Panc1 (cell line): ENCODE results near the gene PLA2G4C. TPM values are rescaled to one million over a fixed set of nuclear protein-coding genes. Genes with fewer than 3 reads are reported as not detected.

ENCODE experiments used
- ATAC-seq: fragments of 200-7000 bp; cut with Tn5 transposase; 2 replicates; pipeline ENCODE4 v1.9.1; 2020; ENCODE audit warnings: mild to moderate bottlenecking, moderate library complexity
- BruUV-seq: library from RNA; stranded (reverse); fragments of 400-500 nt; replicated peaks from 2 replicates; lab custom pipeline; 2021; lab: Mats Ljungman, UMichigan
- CTCF ChIA-PET: fragments of 300-600 bp; sonication (Branson Sonifier 250); formaldehyde crosslinking; loops from one replicate; lab custom pipeline; 2022; ENCODE audit warnings: antibody characterized with exemption; lab: Charles Lee
- POLR2A ChIA-PET: fragments of 300-600 bp; sonication (Branson Sonifier 250); formaldehyde crosslinking; loops from one replicate; lab custom pipeline; 2022; ENCODE audit warnings: antibody characterized with exemption; lab: Charles Lee
- DNase-seq: peaks from one replicate; pipeline ENCODE4 v3.0.0-alpha.2; 2010; ENCODE audit warnings: low read depth, low spot score
- H3K27ac ChIP-seq: 2 replicates; pipeline ENCODE4 v1.5.1; 2011; ENCODE audit warnings: mild to moderate bottlenecking, low read length, inconsistent platforms
- H3K27me3 ChIP-seq: fragments of 200-500 bp; sonication (Bioruptor generic); 2 replicates; pipeline ENCODE4 v1.6.0; 2014; ENCODE audit warnings: low read length, inconsistent platforms; ENCODE audit not compliant: control insufficient read depth, insufficient read depth
- H3K36me3 ChIP-seq: fragments of 200-500 bp; sonication (Bioruptor generic); 2 replicates; pipeline ENCODE4 v1.5.1; 2014; ENCODE audit warnings: inconsistent platforms, mild to moderate bottlenecking, low read length, moderate library complexity; ENCODE audit not compliant: control insufficient read depth, insufficient read depth
- H3K4me1 ChIP-seq: 2 replicates; pipeline ENCODE4 v1.5.1; 2011; ENCODE audit warnings: inconsistent platforms, mild to moderate bottlenecking, low read length, moderate library complexity; ENCODE audit not compliant: control insufficient read depth, insufficient read depth
- H3K4me3 ChIP-seq, 2 experiments: 2 replicates each; pipeline ENCODE4 v1.5.1; 2011 to 2012; ENCODE audit warnings: low read depth in 2 of 2, low read length in 2 of 2, mild to moderate bottlenecking in 2 of 2, inconsistent platforms in 1 of 2, moderate library complexity in 1 of 2
- H3K9me3 ChIP-seq: fragments of 200-500 bp; sonication (Bioruptor generic); 2 replicates; pipeline ENCODE4 v1.5.1; 2014; ENCODE audit warnings: low read depth, mild to moderate bottlenecking, inconsistent platforms, low read length, moderate library complexity; ENCODE audit not compliant: control insufficient read depth, insufficient read depth
- CTCF ChIP-seq: fragments of 450-650 bp; IDR thresholded peaks from 2 replicates; pipeline ENCODE4 v1.5.1; 2017; ENCODE audit warnings: mild to moderate bottlenecking
- POLR2AphosphoS5 ChIP-seq: IDR thresholded peaks from 2 replicates; pipeline ENCODE4 v1.6.1; 2012; ENCODE audit warnings: mild to moderate bottlenecking, low read depth, low read length, moderate library complexity
- REST ChIP-seq, 2 experiments: IDR thresholded peaks; 2 replicates each; pipeline ENCODE4 v1.6.1; 2011 to 2012; ENCODE audit warnings: low read depth in 2 of 2, control low read depth in 1 of 2, low read length in 1 of 2, mild to moderate bottlenecking in 1 of 2, moderate library complexity in 1 of 2; ENCODE audit not compliant: insufficient read depth in 1 of 2
- SIN3A ChIP-seq: IDR thresholded peaks from 2 replicates; pipeline ENCODE4 v1.6.1; 2012; ENCODE audit warnings: low read depth, mild to moderate bottlenecking, low read length, moderate library complexity, borderline replicate concordance; ENCODE audit not compliant: insufficient read depth
- TCF7L2 ChIP-seq: IDR thresholded peaks from 2 replicates; pipeline ENCODE4 v1.6.1; 2011; ENCODE audit warnings: mild to moderate bottlenecking, low read depth, low read length, inconsistent platforms
- in situ Hi-C: cut with HindIII; loops from 2 replicates; pipeline ENCODE4 v1.10.0; 2016; ENCODE audit warnings: low sequenced_read_pairs, low pct_unique_long_range_greater_than_20kb
- intact Hi-C: fragments of 100-400 bp; cut with micrococcal nuclease; formaldehyde crosslinking; loops from one replicate; pipeline ENCODE4 v1.10.0; 2022; ENCODE audit not compliant: unreplicated experiment
- total RNA-seq: library from RNA; stranded (reverse); gene quantifications from one replicate; pipeline ENCODE4 v1.2.1, GENCODE V29; 2021; ENCODE audit not compliant: unreplicated experiment

Gene PLA2G4C
- total RNA-seq, 1 experiment from 2014 or later, result 2.0 TPM

DNA sequence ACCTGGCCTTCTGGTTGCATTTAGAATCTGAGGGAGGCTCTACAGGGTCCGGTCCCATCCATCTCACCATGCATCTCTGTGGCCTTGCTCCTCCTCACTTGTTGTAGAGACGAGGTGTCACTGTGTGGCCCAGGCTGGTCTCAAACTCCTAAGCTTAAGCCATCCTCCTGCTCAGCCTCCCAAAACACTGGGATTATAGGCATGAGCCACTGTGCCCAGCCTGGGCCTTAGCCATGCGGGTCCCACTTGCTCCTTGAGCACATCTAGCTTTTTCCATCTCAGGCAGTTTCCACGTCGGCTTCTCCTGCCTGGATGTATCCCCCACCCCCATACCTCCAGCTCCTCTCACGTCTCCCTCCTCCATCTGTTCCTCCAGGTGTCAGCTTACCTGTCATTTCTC lies 106.4 kb downstream of the PLA2G4C start:
- ChIA-PET POLR2A (interaction anchor here (0.6 kb wide), 1 partner anchor 38 kb away, joined by 5 read pairs; no protein-coding TSS in a partner anchor), CTCF (no interaction called here)
- intact Hi-C loops (no loop called here), in situ Hi-C loops (no loop called here)
- no peaks in the 10 kb centered on the region for H3K4me1 ChIP-seq
- no peak overlapping the region for H3K27ac ChIP-seq
- no peaks in the 10 kb centered on the region for H3K36me3 ChIP-seq
- TF ChIP-seq REST (IDR thresholded peaks at IDR 0.05; ENCODE audit: insufficient read depth in 1 of 2, low read depth in 2 of 2, low read length in 1 of 2), result no peak
- no peak for TF ChIP-seq POLR2AphosphoS5
- no peak for TF ChIP-seq CTCF
- no peak for TF ChIP-seq TCF7L2
- no peak for TF ChIP-seq SIN3A
- H3K4me3 ChIP-seq, result no peak overlapping the region
- ATAC-seq (no peak), DNase-seq (no peak)
- BruUV-seq, result no TSS peak
- no peaks in the 10 kb centered on the region for H3K27me3 ChIP-seq
- H3K9me3 ChIP-seq, result no peaks in the 10 kb centered on the region

DNA sequence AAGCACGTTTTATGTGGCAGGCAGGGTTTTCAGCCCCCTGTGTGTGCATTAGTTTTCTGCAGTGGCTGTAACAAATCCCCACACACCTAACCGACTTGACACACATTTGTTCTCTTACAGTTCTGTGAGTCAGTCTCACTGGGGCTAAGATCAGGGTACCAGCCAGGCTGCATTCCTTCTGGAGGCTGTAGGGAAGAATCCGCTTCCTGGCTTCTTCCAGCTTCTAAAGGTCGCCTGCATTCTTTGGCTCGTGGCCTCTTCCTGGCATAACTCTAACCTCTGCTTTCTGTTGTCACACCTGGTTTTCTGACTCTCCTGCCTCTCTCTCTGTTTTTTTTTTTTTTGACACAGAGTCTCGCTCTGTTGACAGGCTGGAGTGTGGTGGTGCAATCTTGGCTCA lies 109.8 kb downstream of the PLA2G4C start:
- no TSS peak for BruUV-seq
- no peak for DNase-seq

More for the DNA sequence above, 109.8 kb downstream of the PLA2G4C start:
- in situ Hi-C loops (no loop called here), intact Hi-C loops (no loop called here)
- H3K36me3 ChIP-seq, result no peaks in the 10 kb centered on the region
- H3K4me1 ChIP-seq, result no peaks in the 10 kb centered on the region
- no peaks in the 10 kb centered on the region for H3K27me3 ChIP-seq
- no peak overlapping the region for H3K4me3 ChIP-seq
- no peak for ATAC-seq
- no peak overlapping the region for H3K27ac ChIP-seq
- CTCF ChIA-PET, result no interaction called here
- POLR2A ChIA-PET, result no interaction called here
- no peaks in the 10 kb centered on the region for H3K9me3 ChIP-seq
- TF ChIP-seq CTCF (no peak), TCF7L2 (no peak), SIN3A (no peak), POLR2AphosphoS5 (no peak), REST (IDR thresholded peaks at IDR 0.05; ENCODE audit: insufficient read depth in 1 of 2, low read depth in 2 of 2, low read length in 1 of 2) (no peak)
